Measurements from ENCODE around the gene ATP8A1.

The ATP8A1 gene

DNA sequence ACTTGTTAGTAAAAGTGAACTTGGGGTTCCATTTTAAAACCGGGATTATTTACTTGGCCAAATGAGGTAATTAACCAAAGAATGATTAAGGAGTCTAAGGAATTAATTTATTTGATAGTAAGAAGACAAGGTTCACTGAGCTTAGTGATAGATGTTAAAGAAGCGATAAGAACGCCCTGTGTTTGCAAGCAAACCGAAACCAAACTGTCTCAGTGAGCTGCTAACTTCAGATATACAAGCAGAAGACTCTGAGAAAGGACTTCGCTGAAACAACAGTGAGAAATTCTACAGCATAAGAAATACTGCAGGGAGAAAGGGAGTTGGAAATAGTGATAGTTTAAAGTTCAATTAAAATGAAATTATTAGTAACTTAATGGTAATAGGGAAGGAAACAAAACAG lies 297.2 kb downstream of the ATP8A1 start:
- no peak for DNase-seq

All from CD4-positive, alpha-beta T cell treated with Interleukin-6 for 4 hours (primary cell).